ENCODE results near the gene PLCH1. TPM values are rescaled to one million over a fixed set of nuclear protein-coding genes. Genes with fewer than 3 reads are reported as not detected.

PLCH1 gene
- total RNA-seq, 1 donor from 2014 or later, result 32.0 TPM

- TF ChIP-seq CTCF (IDR thresholded peaks at IDR 0.05), result no peak
- TF ChIP-seq EZH2phosphoT487 (IDR thresholded peaks at IDR 0.05), result no peak
- no peak for TF ChIP-seq EZH2 (IDR thresholded peaks at IDR 0.05)
- no peaks in the 10 kb centered on the region for H3K27me3 ChIP-seq
Measured at GRCh38 chr3:155607761-155608160, 137.1 kb downstream of the PLCH1 start.

GRCh38 chr3:155605571-155605970, 139.3 kb downstream of the PLCH1 start:
- DNase-seq (ENCODE audit: low spot score), result no peak
- Mint-ChIP-seq H3K9me3 (peaks cover 22% of the 10 kb centered on the region), H3K4me3 (peak overlapping the region; percentile 7), H3K27ac (peak overlapping the region; percentile 42), H3K27me3 (ENCODE audit: insufficient read depth, low read depth) (no peaks in the 10 kb centered on the region), H3K4me1 (peaks cover 38% of the 10 kb centered on the region), H3K36me3 (peaks cover 25% of the 10 kb centered on the region)
- Histone ChIP-seq H4K20me1 (ENCODE audit: low read depth) (no peaks in the 10 kb centered on the region), H3K4me1 (peaks cover 15% of the 10 kb centered on the region), H3K36me3 (no peaks in the 10 kb centered on the region), H3K4me2 (peak overlapping the region; percentile 5), H2AFZ (replicated peaks) (no peak overlapping the region), H3K27me3 (no peaks in the 10 kb centered on the region), H3K9ac (no peak overlapping the region), H3K9me3 (ENCODE audit: low read depth) (no peaks in the 10 kb centered on the region), H3K79me2 (ENCODE audit: low read depth) (peaks cover 16% of the 10 kb centered on the region), H3K4me3 (no peak overlapping the region), H3K27ac (no peak overlapping the region), H3F3A (ENCODE audit: low read depth) (no peaks in the 10 kb centered on the region)
- TF ChIP-seq CTCF (IDR thresholded peaks at IDR 0.05), result no peak
- no peak for TF ChIP-seq EZH2phosphoT487 (IDR thresholded peaks at IDR 0.05)
- TF ChIP-seq EZH2 (IDR thresholded peaks at IDR 0.05), result no peak

More at GRCh38 chr3:155607761-155608160, 137.1 kb downstream of the PLCH1 start:
- H3K9ac ChIP-seq, result no peak overlapping the region
- no peaks in the 10 kb centered on the region for H3K36me3 ChIP-seq
- H3K9me3 Mint-ChIP-seq, result peaks cover 37% of the 10 kb centered on the region
- H3K9me3 ChIP-seq (ENCODE audit: low read depth), result no peaks in the 10 kb centered on the region
- H3K27ac Mint-ChIP-seq, result peak overlapping the region; percentile 57
- H3K4me1 Mint-ChIP-seq, result peaks cover 38% of the 10 kb centered on the region
- H3K27me3 Mint-ChIP-seq (ENCODE audit: insufficient read depth, low read depth), result no peaks in the 10 kb centered on the region
- H3K4me1 ChIP-seq, result peaks cover 15% of the 10 kb centered on the region
- peaks cover 32% of the 10 kb centered on the region for H3K36me3 Mint-ChIP-seq
- H3K79me2 ChIP-seq (ENCODE audit: low read depth), result peaks cover 34% of the 10 kb centered on the region
- DNase-seq (ENCODE audit: low spot score), result no peak
- no peak overlapping the region for H3K4me3 ChIP-seq
- no peak overlapping the region for H3K4me2 ChIP-seq
- H4K20me1 ChIP-seq (ENCODE audit: low read depth), result no peaks in the 10 kb centered on the region
- H3F3A ChIP-seq (ENCODE audit: low read depth), result no peaks in the 10 kb centered on the region
- no peak overlapping the region for H2AFZ ChIP-seq (replicated peaks)
- no peak overlapping the region for H3K4me3 Mint-ChIP-seq
- H3K27ac ChIP-seq, result peak overlapping the region; percentile 14

- Histone ChIP-seq H3K9me3 (ENCODE audit: low read depth) (no peaks in the 10 kb centered on the region), H4K20me1 (ENCODE audit: low read depth) (no peaks in the 10 kb centered on the region), H3K4me3 (no peak overlapping the region), H3K9ac (no peak overlapping the region), H3K4me2 (peak overlapping the region; percentile 5), H3K4me1 (peaks cover 15% of the 10 kb centered on the region), H2AFZ (replicated peaks) (no peak overlapping the region), H3K27me3 (no peaks in the 10 kb centered on the region), H3K27ac (no peak overlapping the region), H3K79me2 (ENCODE audit: low read depth) (peaks cover 15% of the 10 kb centered on the region), H3F3A (ENCODE audit: low read depth) (no peaks in the 10 kb centered on the region), H3K36me3 (no peaks in the 10 kb centered on the region)
- peaks cover 38% of the 10 kb centered on the region for H3K4me1 Mint-ChIP-seq
- peaks cover 21% of the 10 kb centered on the region for H3K36me3 Mint-ChIP-seq
- no peak overlapping the region for H3K4me3 Mint-ChIP-seq
- no peak overlapping the region for H3K27ac Mint-ChIP-seq
- TF ChIP-seq EZH2phosphoT487 (IDR thresholded peaks at IDR 0.05), result no peak
- no peak for TF ChIP-seq EZH2 (IDR thresholded peaks at IDR 0.05)
- TF ChIP-seq CTCF (IDR thresholded peaks at IDR 0.05), result no peak
- no peaks in the 10 kb centered on the region for H3K27me3 Mint-ChIP-seq (ENCODE audit: insufficient read depth, low read depth)
- H3K9me3 Mint-ChIP-seq, result peaks cover 16% of the 10 kb centered on the region
- peak; percentile 20 for DNase-seq (ENCODE audit: low spot score)
Measured at GRCh38 chr3:155604967-155605366, 139.9 kb downstream of the PLCH1 start.

Measured in neural progenitor cell (in vitro differentiated cells).